Duodenal mucosa (tissue), 2 donors: ENCODE data around the gene HACD4.

Experiments
- H3K27ac ChIP-seq: one replicate; pipeline ENCODE4 v1.7.0; 2013; ENCODE audit warnings: low read depth, low read length
- H3K27me3 ChIP-seq, 2 donors: one replicate each; pipeline ENCODE4 v1.7.0; 2013; ENCODE audit warnings: low read length in 2 of 2, control low read depth in 1 of 2; ENCODE audit not compliant: insufficient read depth in 2 of 2, control insufficient read depth in 1 of 2
- H3K36me3 ChIP-seq, 2 donors: one replicate each; pipeline ENCODE4 v1.7.0; 2013; ENCODE audit warnings: low read length in 2 of 2, control low read depth in 1 of 2; ENCODE audit not compliant: insufficient read depth in 2 of 2, control insufficient read depth in 1 of 2
- H3K4me1 ChIP-seq, 2 donors: one replicate each; pipeline ENCODE4 v1.7.0; 2013; ENCODE audit warnings: low read length in 2 of 2, control low read depth in 1 of 2; ENCODE audit not compliant: insufficient read depth in 2 of 2, control insufficient read depth in 1 of 2
- H3K4me3 ChIP-seq, 2 donors: one replicate each; pipeline ENCODE4 v1.7.0; 2013; ENCODE audit warnings: low read length in 2 of 2, low read depth in 1 of 2
- H3K9ac ChIP-seq, 2 donors: one replicate each; pipeline ENCODE4 v1.7.0; 2013; ENCODE audit warnings: low read length in 2 of 2, low read depth in 1 of 2
- H3K9me3 ChIP-seq, 2 donors: one replicate each; pipeline ENCODE4 v1.7.0; 2013; ENCODE audit warnings: low read length in 2 of 2, control low read depth in 1 of 2; ENCODE audit not compliant: control insufficient read depth in 1 of 2

The HACD4 gene, protein sequence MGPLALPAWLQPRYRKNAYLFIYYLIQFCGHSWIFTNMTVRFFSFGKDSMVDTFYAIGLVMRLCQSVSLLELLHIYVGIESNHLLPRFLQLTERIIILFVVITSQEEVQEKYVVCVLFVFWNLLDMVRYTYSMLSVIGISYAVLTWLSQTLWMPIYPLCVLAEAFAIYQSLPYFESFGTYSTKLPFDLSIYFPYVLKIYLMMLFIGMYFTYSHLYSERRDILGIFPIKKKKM

DNA sequence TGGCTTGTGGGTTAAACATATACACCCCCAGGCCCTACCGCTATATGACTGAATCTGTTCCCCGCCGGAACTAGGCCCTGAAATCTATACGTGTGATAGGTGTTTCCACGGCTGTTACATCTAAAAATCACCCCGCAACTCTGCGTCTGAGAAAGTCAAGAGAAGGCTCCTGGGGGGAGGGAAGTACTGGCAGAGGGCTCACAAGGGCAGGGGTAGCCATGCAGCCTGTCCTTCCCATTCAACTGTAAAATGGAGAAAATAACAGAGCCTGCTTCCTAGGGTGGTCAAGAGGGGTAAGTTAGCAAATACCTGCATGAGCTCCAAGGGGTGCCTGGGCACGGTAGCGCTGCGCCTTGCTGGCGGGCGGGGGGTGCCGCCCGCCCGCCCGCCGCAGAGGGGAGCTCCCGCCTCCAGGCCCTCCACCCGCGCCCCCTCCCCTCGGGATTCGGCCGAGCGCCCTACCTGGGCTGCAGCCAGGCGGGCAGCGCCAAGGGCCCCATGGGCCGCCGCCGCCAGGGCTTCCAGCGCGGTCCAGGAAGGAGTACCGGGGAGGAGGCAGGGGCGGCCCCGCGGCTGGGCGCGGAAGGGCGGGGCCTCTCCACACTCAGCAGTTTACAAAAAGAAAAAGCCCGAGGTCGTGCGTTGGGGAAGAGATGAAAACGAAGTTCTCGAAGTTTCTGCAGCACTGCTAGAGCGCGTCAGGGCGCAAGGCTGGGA, at the start of gene HACD4:
Gene HACD4, minus strand, starts transcription at position 550 of the 717 bp plus-strand sequence. Its CDS starts 50 bp downstream, at position 500.
- no peaks in the 10 kb centered on the region for H3K36me3 ChIP-seq
- no peaks in the 10 kb centered on the region for H3K27me3 ChIP-seq
- H3K4me1 ChIP-seq, result peaks cover 0 to 3% of the 10 kb centered on the region in 2 donors
- peak within 1 kb of the TSS; percentile 49 to 57 for H3K9ac ChIP-seq
- H3K9me3 ChIP-seq, result no peaks in the 10 kb centered on the region
- H3K4me3 ChIP-seq, result peak within 1 kb of the TSS; percentile 70 to 76
- H3K27ac ChIP-seq, result peak within 1 kb of the TSS; percentile 44

DNA sequence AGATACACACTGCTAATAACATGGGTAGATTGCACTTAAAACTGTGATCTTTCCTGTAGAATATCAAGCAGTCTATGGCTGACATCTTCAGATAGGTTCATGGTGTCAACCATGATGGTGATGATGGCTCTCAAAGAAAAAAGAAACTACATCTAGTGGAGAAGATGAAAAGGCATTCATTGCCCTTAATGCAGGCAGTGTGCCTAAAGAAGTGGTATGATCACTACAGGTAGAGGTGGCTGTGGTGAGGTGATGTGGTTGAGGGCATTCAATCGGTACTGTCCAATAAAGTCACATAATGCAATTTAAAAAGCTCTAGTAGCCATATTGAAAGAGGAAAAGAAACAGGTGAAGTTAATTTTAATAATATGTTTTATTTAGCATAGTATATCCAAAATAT, 49.4 kb upstream of the HACD4 start:
- H3K27ac ChIP-seq, result no peak overlapping the region
- H3K36me3 ChIP-seq, result no peaks in the 10 kb centered on the region
- H3K9me3 ChIP-seq, result no peaks in the 10 kb centered on the region
- no peaks in the 10 kb centered on the region for H3K4me1 ChIP-seq
- no peak overlapping the region for H3K4me3 ChIP-seq
- H3K27me3 ChIP-seq, result no peaks in the 10 kb centered on the region
- H3K9ac ChIP-seq, result no peak overlapping the region

DNA sequence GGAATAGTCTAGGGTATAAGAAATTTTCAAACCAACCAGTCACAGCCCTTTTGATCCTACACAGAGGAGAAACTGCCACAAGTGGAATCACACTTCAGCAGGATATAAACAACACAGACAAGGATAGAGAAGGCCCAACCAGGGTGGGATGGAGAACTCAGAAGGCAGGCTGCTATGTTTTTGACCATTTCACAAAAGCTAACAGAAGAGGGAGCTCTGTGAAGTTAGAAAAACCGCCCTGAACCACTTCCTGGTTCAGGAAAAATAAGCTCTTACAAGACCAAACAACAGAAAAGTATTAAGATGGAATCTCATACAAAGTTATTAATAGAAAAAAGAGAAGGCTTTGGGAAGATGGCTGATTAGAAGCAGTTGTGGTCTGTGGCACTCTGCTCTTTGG, 47.3 kb upstream of the HACD4 start:
- Histone ChIP-seq H3K27ac (no peak overlapping the region), H3K27me3 (no peaks in the 10 kb centered on the region), H3K4me3 (no peak overlapping the region), H3K36me3 (no peaks in the 10 kb centered on the region), H3K9me3 (no peaks in the 10 kb centered on the region), H3K9ac (no peak overlapping the region), H3K4me1 (no peaks in the 10 kb centered on the region)

DNA sequence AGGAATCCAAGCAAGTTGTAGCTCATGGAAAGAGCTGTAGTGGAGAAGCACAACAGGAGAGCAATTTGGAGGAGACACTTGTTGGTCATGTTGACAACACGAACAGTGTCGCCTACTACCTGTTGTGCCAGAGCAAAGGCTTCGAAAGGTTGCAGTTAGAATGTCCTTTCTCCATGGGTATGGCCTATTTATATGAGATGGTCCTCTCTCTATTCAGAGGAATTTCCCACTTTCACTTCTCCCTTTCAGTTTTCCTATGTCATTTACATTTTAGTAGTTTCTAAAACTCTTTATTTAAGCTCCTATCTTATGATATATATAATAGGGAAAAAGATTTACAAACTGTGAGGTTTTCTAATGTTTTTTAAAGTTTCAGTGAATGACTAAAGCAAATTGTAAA, 46.3 kb upstream of the HACD4 start, which contains the start of gene IFNB1:
Gene IFNB1, minus strand, starts transcription at position 162 of the 400 bp plus-strand sequence. Its CDS starts 73 bp downstream, at position 89.
- no peak within 1 kb of the TSS for H3K9ac ChIP-seq
- H3K36me3 ChIP-seq, result no peaks in the 10 kb centered on the region
- no peak within 1 kb of the TSS for H3K4me3 ChIP-seq
- no peaks in the 10 kb centered on the region for H3K9me3 ChIP-seq
- no peaks in the 10 kb centered on the region for H3K4me1 ChIP-seq
- no peaks in the 10 kb centered on the region for H3K27me3 ChIP-seq
- no peak within 1 kb of the TSS for H3K27ac ChIP-seq

DNA sequence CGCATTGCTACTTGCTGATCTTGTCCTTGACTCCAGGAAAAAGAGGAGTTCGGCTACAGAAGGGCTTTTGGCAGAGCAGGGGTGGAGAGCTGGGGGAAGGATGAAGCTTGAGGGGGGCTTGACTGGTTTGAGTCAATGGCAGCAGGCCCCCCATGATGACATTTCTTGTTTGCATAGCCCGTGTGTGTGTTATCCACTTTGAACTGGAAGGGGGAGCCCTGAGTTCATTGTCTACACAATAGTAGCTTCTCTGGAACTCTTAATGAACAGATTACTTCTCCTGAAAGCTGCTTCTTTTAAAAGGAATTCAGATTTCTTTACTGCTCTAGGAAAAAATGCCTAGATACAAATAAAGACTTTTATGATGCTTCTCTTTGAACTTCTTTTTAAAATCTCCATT, 44.0 kb upstream of the HACD4 start:
- no peaks in the 10 kb centered on the region for H3K4me1 ChIP-seq
- H3K4me3 ChIP-seq, result no peak overlapping the region
- no peaks in the 10 kb centered on the region for H3K27me3 ChIP-seq
- no peak overlapping the region for H3K9ac ChIP-seq
- H3K9me3 ChIP-seq, result no peaks in the 10 kb centered on the region
- H3K36me3 ChIP-seq, result no peaks in the 10 kb centered on the region
- H3K27ac ChIP-seq, result no peak overlapping the region

DNA sequence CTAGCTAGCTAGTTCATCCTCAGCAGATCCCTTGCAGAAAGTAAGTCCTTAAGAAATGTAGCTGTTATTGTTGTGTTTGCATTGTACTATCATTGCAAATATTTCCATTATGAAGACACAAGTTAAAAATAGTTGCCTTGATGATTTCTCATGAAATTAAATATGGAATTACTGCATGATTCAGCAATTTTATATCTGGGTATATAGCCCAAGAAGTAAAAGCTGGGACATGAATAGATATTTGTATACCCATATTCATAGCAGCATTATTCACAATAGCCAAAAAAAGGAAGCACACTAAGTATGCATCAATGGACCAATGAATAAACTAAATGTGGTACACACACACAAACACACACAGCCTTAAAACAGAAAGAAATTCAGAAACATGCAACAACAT, 39.5 kb upstream of the HACD4 start:
- no peaks in the 10 kb centered on the region for H3K9me3 ChIP-seq
- H3K27ac ChIP-seq, result no peak overlapping the region
- H3K27me3 ChIP-seq, result no peaks in the 10 kb centered on the region
- no peak overlapping the region for H3K9ac ChIP-seq
- no peaks in the 10 kb centered on the region for H3K36me3 ChIP-seq
- H3K4me1 ChIP-seq, result no peaks in the 10 kb centered on the region
- H3K4me3 ChIP-seq, result no peak overlapping the region

DNA sequence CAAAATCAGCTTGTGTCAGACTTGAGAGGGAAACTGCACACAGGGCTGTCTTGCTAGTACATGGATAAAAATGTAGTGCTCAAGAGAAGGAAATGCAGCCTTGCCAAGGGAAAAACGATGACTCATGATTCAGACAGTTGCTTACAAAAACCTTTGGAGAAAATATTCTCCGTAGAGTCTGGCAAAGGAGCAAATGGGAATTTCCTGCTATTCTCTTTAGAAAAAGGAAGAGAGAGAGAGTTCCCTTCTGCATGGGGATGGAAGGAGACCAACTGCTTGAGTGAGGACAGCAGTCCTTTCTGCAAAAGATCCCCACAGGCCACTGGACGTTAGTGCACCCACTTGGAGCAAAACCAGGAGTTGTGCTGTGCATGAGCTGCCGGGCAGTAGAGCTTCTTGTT, 38.7 kb upstream of the HACD4 start:
- H3K4me3 ChIP-seq, result no peak overlapping the region
- no peak overlapping the region for H3K27ac ChIP-seq

DNA sequence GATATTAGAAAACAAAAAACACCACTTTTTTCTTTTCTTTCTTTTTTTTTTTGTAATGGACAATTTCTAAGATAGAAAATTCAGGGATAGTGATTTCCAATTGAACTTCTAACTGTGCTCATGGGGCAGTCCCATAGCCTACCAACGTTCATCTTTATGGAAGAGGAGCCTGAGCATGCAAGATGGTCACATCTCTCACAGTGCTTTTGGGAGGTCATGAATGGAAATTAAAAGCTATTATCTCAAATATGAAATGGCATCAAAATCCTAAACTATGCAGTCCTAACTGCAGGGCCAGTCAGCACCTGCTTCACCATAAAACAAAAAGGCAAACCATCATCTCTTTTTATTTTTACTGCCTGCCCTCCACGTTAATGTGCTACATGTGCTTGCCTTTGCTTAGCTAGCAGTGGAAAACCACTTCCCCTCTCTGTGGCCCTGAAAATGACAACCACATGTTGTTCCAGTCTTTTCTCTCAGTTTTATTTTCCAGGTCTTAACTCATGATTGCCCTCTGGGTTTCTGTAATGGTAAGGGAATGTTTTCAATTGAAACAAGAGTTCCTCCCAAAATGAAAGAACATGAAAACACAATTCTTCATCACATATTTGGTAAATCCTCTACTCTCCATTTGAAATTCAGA, 29.6 kb upstream of the HACD4 start:
- Histone ChIP-seq H3K9ac (no peak overlapping the region), H3K4me1 (no peaks in the 10 kb centered on the region), H3K27me3 (no peaks in the 10 kb centered on the region), H3K9me3 (no peaks in the 10 kb centered on the region), H3K27ac (no peak overlapping the region), H3K4me3 (no peak overlapping the region), H3K36me3 (no peaks in the 10 kb centered on the region)

More for the DNA sequence above, 38.7 kb upstream of the HACD4 start:
- no peaks in the 10 kb centered on the region for H3K36me3 ChIP-seq
- no peaks in the 10 kb centered on the region for H3K4me1 ChIP-seq
- no peaks in the 10 kb centered on the region for H3K9me3 ChIP-seq
- no peak overlapping the region for H3K9ac ChIP-seq
- no peaks in the 10 kb centered on the region for H3K27me3 ChIP-seq

DNA sequence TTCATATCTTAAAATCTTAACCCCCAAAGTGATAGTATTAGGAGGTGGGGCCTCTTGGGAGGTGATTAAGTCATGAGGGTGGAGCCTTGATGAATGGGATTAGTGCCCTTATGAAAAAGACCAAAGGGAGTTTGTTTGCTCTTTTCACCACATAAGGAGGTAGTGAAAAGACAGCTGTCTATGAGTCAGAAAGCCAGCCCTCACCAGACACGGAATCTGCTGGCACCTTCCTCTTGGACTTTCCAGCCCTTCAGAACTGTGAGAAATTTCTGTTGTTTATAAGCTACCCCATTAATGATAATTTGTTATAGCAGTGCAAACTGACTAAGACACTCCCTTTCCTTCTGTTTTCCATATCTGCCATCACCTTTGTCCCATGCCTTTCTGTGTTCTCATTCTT, 25.5 kb upstream of the HACD4 start:
- no peak overlapping the region for H3K9ac ChIP-seq
- no peaks in the 10 kb centered on the region for H3K36me3 ChIP-seq
- no peaks in the 10 kb centered on the region for H3K27me3 ChIP-seq
- no peak overlapping the region for H3K4me3 ChIP-seq
- H3K27ac ChIP-seq, result no peak overlapping the region
- no peaks in the 10 kb centered on the region for H3K9me3 ChIP-seq
- H3K4me1 ChIP-seq, result no peaks in the 10 kb centered on the region

DNA sequence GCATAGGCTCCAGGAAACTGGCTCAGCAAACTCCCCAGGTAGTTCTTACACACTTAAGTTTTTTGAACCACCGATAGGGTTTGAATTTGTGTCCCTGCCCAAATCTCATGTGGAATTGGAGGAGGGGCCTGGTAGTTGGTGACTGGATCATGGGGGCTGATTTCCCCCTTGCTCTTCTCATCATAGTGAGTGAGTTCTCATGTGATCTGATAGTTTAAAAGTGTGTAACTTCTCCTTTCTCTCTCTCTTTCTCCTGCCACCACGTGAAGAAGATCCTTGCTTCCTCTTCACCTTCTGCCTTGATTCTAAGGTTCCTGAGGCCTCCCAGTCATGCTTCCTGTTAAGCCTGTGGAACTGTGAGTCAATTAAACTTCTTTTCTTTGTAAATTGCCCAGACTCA, 22.4 kb upstream of the HACD4 start:
- H3K9ac ChIP-seq, result no peak overlapping the region
- no peaks in the 10 kb centered on the region for H3K27me3 ChIP-seq
- no peaks in the 10 kb centered on the region for H3K9me3 ChIP-seq
- no peaks in the 10 kb centered on the region for H3K4me1 ChIP-seq
- H3K4me3 ChIP-seq, result no peak overlapping the region
- H3K27ac ChIP-seq, result no peak overlapping the region
- H3K36me3 ChIP-seq, result no peaks in the 10 kb centered on the region
